M059J (cell line): ENCODE data around the gene GRB14. TPM values are rescaled to one million over a fixed set of nuclear protein-coding genes. Genes with fewer than 3 reads are reported as not detected.
A peak's percentile ranks its signal among the peaks of the same experiment; 100 is the strongest.

Source experiments
- DNase-seq: peaks from one replicate; pipeline ENCODE4 v3.0.0-alpha.2; 2012; ENCODE audit warnings: low read depth
- total RNA-seq: library from RNA; depleted of rRNA; stranded (reverse); fragments of >200 nt; shearing (Covaris generic); gene quantifications from 2 replicates; pipeline ENCODE4 v1.2.3, GENCODE V29; 2014

GRB14 gene
- total RNA-seq, 1 experiment from 2014 or later: 0.15 TPM

GRCh38 chr2:164613321-164613982, 7.8 kb downstream of the GRB14 start:
- no peak for DNase-seq

- DNase-seq: peak; percentile 3
These were observed 11.5 kb downstream of the GRB14 start for GRCh38 chr2:164609790-164610189.

GRCh38 chr2:164606557-164606956, 14.7 kb downstream of the GRB14 start:
- peak; percentile 4 for DNase-seq

GRCh38 chr2:164605295-164605694, 16.0 kb downstream of the GRB14 start:
- no peak for DNase-seq

GRCh38 chr2:164600763-164601162, 20.5 kb downstream of the GRB14 start:
- no peak for DNase-seq

GRCh38 chr2:164599954-164600589, 21.2 kb downstream of the GRB14 start:
- peak; percentile 70 for DNase-seq

GRCh38 chr2:164597983-164598382, 23.3 kb downstream of the GRB14 start:
- DNase-seq: no peak

GRCh38 chr2:164595031-164595430, 26.3 kb downstream of the GRB14 start:
- peak; percentile 1 for DNase-seq

- peak; percentile 10 for DNase-seq
These were observed 27.3 kb downstream of the GRB14 start for GRCh38 chr2:164593959-164594358.

GRCh38 chr2:164593541-164593940, 27.7 kb downstream of the GRB14 start:
- DNase-seq: no peak

GRCh38 chr2:164589522-164589921, 31.8 kb downstream of the GRB14 start:
- DNase-seq: peak; percentile 48

- no peak for DNase-seq
These were observed 40.2 kb downstream of the GRB14 start for GRCh38 chr2:164581050-164581449.

- DNase-seq: no peak
These were observed 46.4 kb downstream of the GRB14 start for GRCh38 chr2:164574931-164575330.

- no peak for DNase-seq
These were observed 50.8 kb downstream of the GRB14 start for GRCh38 chr2:164570475-164570874.

- no peak for DNase-seq
These were observed 51.9 kb downstream of the GRB14 start for GRCh38 chr2:164569378-164569777.

GRCh38 chr2:164568317-164568716, 53.0 kb downstream of the GRB14 start:
- DNase-seq: no peak

- DNase-seq: no peak
These were observed 53.8 kb downstream of the GRB14 start for GRCh38 chr2:164567335-164567989.

- DNase-seq: no peak
These were observed 55.9 kb downstream of the GRB14 start for GRCh38 chr2:164565359-164565758.

- DNase-seq: no peak
These were observed 58.6 kb downstream of the GRB14 start for GRCh38 chr2:164562666-164563065.

GRCh38 chr2:164561991-164562390, 59.3 kb downstream of the GRB14 start:
- no peak for DNase-seq

GRCh38 chr2:164561416-164561815, 59.9 kb downstream of the GRB14 start:
- DNase-seq: no peak

- no peak for DNase-seq
These were observed 60.4 kb downstream of the GRB14 start for GRCh38 chr2:164560902-164561301.

GRCh38 chr2:164560181-164560792, 61.0 kb downstream of the GRB14 start:
- peak; percentile 17 for DNase-seq
